EL (cell line): ENCODE measurements around the gene IPO13.
A peak's percentile ranks its signal among the peaks of the same experiment; 100 is the strongest.

Experiments used
- DNase-seq: peaks from one replicate; pipeline ENCODE4 v3.0.0-alpha.2; 2016

Gene IPO13

DNA sequence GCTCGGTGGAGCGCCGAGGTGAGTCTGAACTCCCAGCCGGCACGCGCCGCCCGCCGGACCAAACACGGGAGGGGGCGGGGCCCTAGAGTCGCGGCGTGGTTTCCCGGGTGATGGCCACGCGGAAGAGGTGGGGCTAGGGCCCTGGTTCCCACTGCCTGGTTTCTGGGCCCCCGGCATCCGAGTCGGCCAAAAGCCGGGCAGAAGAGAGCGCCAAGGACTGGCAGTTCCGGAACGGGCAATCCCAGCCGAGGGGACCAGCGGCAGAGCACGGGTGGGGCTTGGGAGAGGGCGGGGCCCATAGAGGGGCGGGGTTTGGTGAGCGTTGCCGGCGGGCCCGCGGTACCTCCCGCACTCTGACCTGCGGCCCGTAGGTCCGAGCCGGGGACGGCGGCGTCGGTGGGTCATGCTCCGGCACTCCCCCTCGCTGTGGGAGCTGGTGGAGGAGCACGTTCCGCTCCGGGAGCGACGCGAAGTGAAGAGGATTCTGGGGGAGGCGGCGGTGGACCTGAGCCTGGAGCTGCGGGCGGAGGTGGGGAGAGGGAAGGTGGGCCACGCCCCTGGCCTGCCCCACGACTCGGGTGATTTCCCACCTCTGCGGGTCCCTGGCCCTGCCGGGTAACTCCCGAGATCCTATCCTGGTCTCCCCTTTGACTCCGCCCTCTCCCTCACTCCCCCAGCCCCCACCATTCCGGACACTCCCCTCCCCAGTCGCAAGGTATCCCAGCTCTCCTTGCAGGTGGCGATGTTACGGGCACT, 44.9 kb downstream of the IPO13 start, which contains the start of gene CCDC24:
TSS of gene CCDC24 (plus strand) at position 124 of the 756 bp plus-strand sequence. CDS start at position 404, 280 bp downstream.
- peak; percentile 92 for DNase-seq

DNA sequence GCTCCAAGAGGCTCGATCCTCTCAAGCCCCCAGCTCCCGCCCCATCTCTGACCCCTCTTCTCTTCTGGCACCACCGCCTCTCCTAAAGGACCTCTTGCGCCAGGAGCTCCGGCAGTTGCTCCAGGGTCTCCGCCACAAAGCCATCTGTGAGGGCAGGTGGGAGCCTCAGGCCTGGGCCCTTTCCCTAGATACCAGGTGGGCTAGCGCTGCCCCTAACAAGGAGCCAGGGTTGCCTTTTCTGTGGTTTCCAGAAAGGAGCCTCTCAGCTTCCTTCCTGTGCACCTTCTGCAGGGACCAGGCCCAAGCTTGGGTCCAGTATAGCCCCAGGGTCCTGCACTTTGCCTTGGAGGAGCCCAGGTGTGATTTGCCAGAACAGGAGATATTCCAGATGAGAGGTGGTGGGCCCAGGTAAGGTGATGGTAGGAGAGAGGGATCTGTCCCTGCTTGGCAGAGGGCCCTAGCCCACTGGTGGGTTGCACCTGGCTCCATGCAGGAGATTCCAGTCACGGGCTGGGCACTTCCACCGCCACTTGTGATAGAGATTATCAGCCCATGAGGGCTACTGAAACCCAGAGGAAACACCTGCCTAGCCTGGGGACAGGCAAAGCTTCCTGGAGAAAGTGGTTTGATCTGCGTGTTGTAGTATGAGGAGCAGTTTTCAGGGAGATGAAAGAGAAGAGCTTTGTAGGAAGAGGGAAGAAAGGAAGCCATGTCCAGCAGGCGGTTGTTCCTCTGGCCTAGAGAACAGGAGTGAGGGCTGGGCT, 45.7 kb downstream of the IPO13 start:
- DNase-seq, result no peak

- DNase-seq, result no peak
Observed at GRCh38 chr1:43993206-43993914, 46.6 kb downstream of the IPO13 start.

DNA sequence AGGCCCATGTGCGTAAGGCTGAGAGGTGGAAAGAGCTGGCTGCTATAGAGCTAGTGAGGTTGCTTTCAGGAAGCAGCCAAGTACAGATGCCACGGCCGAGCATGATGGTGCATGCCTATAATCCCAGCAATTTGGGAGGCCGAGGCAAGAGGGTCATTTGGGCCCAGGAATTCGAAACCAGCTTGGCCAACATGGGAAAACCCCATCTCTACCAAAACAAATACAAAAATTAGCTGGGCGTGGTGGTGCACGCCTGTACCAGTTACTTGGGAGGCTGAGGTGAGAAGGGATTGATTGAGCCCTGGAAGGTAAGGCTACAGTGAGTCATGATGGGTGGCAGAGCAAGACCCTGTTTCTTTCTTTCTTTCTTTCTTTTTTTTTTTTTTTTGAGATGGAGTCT, 47.3 kb downstream of the IPO13 start:
- DNase-seq, result no peak

DNA sequence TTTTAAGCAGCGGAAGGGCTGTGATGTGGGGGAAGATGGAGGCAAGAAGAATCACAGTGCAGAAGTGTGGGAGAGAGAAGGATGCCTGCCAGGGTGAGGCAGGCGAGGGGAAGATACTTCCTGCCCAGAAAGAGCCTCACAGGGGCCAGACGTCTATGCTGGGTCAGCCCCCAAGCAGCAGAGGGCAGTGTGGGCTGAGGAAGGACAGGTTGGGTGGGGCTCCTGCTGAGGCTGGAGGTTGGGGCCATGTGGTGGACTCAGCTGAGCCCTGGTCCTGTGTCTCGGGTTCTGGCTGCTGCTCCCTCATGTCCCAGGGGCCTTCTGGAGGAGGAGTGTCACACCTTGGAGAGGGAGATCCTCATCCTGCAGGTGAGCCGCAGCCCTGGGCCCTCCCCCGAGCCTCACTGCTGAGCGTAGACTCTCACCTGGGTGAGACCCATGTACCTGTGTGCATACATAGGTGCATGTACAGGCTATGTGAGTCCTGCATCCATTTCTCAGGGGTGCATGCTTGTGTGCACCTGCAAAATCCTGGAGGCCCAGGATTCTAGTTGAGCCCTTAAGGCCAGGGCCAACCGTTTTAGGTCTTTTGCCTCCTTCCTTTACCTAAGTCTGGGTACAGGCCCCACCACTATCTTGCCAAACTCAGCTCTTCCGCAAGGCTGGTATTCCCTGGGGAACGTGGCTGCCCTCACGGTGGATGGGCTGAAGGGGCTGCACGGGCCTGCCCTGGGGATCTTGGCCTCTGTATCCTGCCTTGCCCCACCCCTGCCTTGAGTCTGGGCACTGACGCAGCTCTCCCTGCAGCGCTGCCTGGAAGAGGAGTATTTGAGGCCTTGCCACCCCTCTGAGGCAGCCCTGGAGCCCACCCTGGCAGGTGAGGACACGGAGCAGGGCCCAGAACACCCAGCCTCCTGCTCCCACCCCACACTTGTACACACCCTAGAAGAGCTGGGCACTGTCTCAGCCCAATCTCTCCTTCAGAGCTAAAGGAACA, 48.3 kb downstream of the IPO13 start:
- DNase-seq, result peak; percentile 47

- no peak for DNase-seq
Observed at GRCh38 chr1:43995984-43996732, 49.4 kb downstream of the IPO13 start.

DNA sequence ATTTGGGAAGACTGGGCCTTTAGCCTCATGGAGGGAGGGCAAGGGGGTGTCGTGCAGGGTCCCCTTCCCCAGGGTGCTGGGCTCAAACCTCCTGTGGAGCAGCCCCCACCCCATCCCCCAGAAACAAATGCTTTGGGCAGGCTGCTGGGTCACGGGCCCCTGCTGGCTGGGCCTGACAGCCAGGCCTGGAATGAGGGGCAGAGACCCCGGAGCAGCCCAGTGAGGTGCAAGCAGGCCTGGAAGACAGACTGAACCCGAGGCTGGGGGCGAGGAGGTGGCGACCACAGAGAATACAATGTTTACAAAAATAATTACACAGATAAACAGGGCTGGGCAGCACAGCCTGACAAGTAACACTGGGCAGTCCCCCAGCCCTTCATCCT, 50.0 kb downstream of the IPO13 start:
- no peak for DNase-seq

GRCh38 chr1:43997295-43997999, 50.7 kb downstream of the IPO13 start:
- no peak for DNase-seq

DNA sequence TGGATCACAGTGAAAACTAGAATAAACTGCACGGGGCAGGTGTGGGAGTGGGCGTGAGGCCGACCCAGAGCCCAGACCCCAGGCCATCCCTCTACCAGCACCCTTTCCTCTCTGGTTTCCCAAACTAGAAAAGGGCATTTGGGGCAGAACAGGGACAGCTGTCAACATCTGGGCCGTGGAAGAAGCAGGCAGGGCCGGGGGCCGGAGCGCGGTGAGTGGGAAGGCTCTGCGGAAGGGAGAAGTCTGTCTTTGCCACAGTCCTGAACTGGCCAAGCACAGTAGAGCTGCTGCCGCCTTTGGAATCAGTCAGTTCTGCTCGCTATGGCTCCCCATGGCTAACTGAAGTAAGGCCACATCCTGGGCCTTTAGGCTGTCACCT, 51.2 kb downstream of the IPO13 start:
- DNase-seq, result no peak

GRCh38 chr1:43999455-43999854, 52.7 kb downstream of the IPO13 start:
- DNase-seq, result no peak

DNA sequence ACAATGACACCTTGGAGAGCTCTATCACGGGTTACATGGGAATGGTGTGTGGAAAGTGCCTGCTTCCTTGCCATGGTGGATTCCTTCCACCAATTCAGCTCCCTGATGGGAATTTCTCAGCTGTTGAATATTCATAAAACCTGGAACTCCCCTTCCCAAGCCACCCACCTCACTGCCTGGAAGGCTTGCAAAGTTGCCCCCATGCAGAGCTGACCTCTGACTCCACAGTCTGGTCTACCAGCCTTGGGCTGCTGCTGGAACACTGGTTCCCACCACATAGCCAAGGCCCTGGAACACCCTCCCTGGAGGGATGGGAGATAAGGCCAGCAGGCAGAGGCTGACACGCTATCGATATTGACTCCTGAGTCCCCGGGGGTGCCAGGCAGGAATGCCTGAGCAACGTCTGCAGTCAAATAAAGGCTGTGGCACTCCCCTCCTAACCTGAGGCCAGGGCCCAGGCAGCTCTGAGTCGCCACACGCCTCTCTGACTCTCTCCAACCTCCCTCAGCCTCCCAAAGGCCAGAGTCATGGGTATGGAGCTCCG, 53.4 kb downstream of the IPO13 start:
- DNase-seq, result no peak

GRCh38 chr1:44002165-44002564, 55.4 kb downstream of the IPO13 start:
- DNase-seq, result no peak

GRCh38 chr1:44002606-44003157, 55.9 kb downstream of the IPO13 start:
- DNase-seq, result no peak

DNA sequence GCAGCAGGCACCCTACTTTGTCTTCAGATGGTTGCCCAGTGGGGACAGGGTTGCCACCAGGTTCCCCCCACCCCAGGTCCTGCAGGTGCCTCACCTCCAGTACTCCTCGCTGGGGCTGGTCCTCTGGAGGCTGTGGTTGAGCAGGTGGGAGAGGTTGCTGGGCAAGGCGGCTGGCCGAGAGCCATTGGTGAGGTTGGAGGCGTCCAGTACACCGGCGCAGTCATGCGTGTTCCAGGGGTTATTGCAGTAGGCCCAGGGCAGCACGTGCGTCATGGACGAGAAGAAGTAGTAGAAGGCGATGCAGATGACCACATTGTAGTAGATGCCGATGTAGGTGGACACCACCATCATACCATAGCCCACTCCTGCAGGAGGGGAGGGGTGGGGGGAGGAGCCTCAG, 61.5 kb downstream of the IPO13 start:
- DNase-seq, result no peak

- DNase-seq, result no peak
Observed at GRCh38 chr1:44010935-44011471, 64.3 kb downstream of the IPO13 start.

DNA sequence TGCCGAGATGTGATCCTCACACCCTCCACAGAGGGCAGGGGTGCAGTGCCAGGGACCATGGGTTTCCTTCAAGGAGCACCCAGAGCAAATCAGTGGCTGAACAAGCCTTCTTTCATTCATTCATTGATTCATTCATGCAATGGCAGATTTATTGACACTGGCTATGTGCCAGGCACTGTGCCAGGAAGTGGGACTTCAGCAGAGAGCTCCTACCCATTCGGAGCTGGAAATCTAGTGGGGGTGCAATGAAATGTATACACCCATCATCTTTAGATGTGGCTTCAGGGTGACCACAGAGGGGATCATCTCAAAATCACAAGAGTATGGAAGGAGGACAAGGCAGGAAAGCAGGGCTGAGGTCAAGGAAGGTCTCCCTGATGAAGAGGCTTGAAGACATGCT, 65.7 kb downstream of the IPO13 start:
- DNase-seq, result no peak

GRCh38 chr1:44012941-44013609, 66.3 kb downstream of the IPO13 start:
- no peak for DNase-seq

GRCh38 chr1:44013949-44014348, 67.2 kb downstream of the IPO13 start:
- DNase-seq, result no peak

GRCh38 chr1:44014365-44015104, 67.8 kb downstream of the IPO13 start:
- no peak for DNase-seq
